Spleen (tissue), 7 donors: ENCODE data around the gene TCEAL1.

Experiments used
- POLR2A ChIP-seq, 3 donors: fragments of 450-650 bp; IDR thresholded peaks; one replicate each; pipeline ENCODE4 v1.5.1; 2017; ENCODE audit warnings: antibody characterized with exemption in 3 of 3, mild to moderate bottlenecking in 1 of 3
- TF ChIP-seq, protein P1 (sequence below), 11 experiments: fragments of 200-600 bp in 7 of 11; fragments of 450-650 bp in 4 of 11; sonication (generic) in 4 of 11; IDR thresholded peaks in 8 of 11; conservative IDR thresholded peaks in 3 of 11; 1 replicate in 7 of 11; 2 replicates in 4 of 11; pipeline versions ENCODE4 v1.4.0 to v1.8.0; 2016 to 2021; ENCODE audit warnings: antibody characterized with exemption in 11 of 11, inconsistent platforms in 4 of 11, mild to moderate bottlenecking in 1 of 11
- donor health status: DM: no; HTN: no; CAD: no; lungs with moderate emphysema.
- donor health status: DM: no; HTN: no; CAD: no.
- donor health status: DM: no; HTN: no; CAD: no.

GRCh38 chrX:103607364-103608305 is 21.1 kb upstream of the TCEAL1 start, which contains the start of gene TCEAL3:
- TF ChIP-seq, protein P1, sequence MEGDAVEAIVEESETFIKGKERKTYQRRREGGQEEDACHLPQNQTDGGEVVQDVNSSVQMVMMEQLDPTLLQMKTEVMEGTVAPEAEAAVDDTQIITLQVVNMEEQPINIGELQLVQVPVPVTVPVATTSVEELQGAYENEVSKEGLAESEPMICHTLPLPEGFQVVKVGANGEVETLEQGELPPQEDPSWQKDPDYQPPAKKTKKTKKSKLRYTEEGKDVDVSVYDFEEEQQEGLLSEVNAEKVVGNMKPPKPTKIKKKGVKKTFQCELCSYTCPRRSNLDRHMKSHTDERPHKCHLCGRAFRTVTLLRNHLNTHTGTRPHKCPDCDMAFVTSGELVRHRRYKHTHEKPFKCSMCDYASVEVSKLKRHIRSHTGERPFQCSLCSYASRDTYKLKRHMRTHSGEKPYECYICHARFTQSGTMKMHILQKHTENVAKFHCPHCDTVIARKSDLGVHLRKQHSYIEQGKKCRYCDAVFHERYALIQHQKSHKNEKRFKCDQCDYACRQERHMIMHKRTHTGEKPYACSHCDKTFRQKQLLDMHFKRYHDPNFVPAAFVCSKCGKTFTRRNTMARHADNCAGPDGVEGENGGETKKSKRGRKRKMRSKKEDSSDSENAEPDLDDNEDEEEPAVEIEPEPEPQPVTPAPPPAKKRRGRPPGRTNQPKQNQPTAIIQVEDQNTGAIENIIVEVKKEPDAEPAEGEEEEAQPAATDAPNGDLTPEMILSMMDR (IDR thresholded peaks at IDR 0.05 in 8 of 11, conservative IDR thresholded peaks at IDR 0.05 in 3 of 11), result no peak
- no peak for TF ChIP-seq POLR2A (IDR thresholded peaks at IDR 0.05)
